DND-41 (cell line): ENCODE results near the gene TMCC2.
A peak's percentile ranks its signal among the peaks of the same experiment; 100 is the strongest.

Experiments used
- CTCF ChIP-seq: IDR thresholded peaks from 2 replicates; pipeline ENCODE4 v1.5.1; 2012; ENCODE audit warnings: borderline replicate concordance, low read length, moderate library complexity, mild to moderate bottlenecking; ENCODE audit not compliant: poor library complexity, severe bottlenecking; ENCODE audit errors: extremely low read depth
- EZH2 ChIP-seq: IDR thresholded peaks from 3 replicates; pipeline ENCODE4 v1.6.1; 2012; ENCODE audit warnings: borderline replicate concordance, low read depth, mild to moderate bottlenecking, moderate library complexity, low read length, inconsistent platforms; ENCODE audit not compliant: severe bottlenecking

DNA sequence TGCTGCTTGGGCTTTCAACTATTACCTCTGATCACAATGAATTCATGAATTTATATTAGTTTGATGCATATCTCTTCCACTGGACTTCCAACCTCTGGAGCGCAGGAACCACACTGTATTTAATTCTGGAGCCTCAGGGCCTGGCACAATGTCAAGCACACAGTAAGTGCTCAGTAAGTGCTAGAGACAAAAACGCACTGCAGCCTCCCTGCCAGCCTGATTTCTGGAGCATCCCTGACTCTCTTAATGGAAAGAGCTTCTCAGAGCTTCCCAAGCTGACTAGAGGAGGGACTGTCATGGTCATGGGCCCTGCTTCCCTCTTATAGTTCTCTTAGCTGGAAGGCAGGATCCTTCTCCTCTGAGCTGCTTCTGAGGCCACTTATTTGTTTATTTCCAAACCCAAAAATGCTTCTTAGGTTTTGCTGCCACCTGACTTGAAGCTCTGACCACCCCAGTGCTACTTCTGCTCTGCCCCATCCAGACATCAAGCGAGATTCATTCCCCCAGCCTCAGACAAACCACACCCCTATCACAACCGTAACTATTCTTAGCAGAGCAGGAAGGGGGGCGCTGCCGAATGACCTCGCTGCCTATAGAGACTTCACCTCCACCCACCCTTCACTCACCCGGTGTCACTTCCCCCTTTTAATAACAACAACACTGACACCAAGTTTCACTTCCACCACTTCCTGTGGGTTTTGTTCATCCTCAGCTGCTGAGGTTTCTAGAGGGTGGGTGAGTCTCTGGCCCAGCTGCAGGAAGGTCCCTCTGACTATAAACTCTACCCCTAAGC lies 60.2 kb downstream of the TMCC2 start:
- TF ChIP-seq CTCF (peak; percentile 35), EZH2 (no peak)
